ENCODE data around the gene FAM217B. TPM values are rescaled to one million over a fixed set of nuclear protein-coding genes. Genes with fewer than 3 reads are reported as not detected.

The FAM217B gene
- total RNA-seq, 4 donors from 2014 or later, result 3.7 to 16.6 (median 5.7) TPM

- no peak for ATAC-seq (ENCODE audit: low FRiP score)
- no peak for DNase-seq (ENCODE audit: low spot score)
Observed at GRCh38 chr20:59971428-59971827, 31.2 kb downstream of the FAM217B start.

GRCh38 chr20:59972037-59972801 lies 32.0 kb downstream of the FAM217B start:
- ATAC-seq (ENCODE audit: low FRiP score), result no peak
- no peak for DNase-seq (ENCODE audit: low spot score)
- TF ChIP-seq CTCF (IDR thresholded peaks at IDR 0.05), result no peak

More at GRCh38 chr20:59971428-59971827, 31.2 kb downstream of the FAM217B start:
- TF ChIP-seq CTCF (IDR thresholded peaks at IDR 0.05), result no peak

- no peak for DNase-seq (ENCODE audit: low spot score)
- ATAC-seq (ENCODE audit: low FRiP score), result no peak
- TF ChIP-seq CTCF (IDR thresholded peaks at IDR 0.05), result no peak
Observed at GRCh38 chr20:59976156-59976782, 36.1 kb downstream of the FAM217B start.

DNA sequence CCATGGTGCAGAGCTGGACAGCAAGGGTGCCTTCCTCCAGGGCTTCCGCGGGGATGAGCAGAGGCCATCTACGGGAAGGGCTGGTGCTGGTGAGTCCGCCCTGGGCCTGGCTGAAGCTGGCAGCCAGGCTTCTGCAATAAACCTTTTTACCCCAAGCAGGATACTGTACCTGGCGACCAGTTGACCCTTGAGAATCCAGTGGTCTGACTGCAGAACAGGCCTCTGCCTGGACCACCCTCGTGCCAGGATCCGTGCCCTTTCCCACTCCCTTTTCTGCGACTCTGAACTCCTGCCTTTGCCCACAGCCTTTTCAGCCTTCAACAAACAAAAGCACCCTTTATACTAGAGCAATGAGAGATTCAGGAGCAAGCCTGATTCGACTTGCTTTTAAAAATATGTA lies 36.9 kb downstream of the FAM217B start:
- TF ChIP-seq CTCF (IDR thresholded peaks at IDR 0.05), result no peak
- no peak for ATAC-seq (ENCODE audit: low FRiP score)
- no peak for DNase-seq (ENCODE audit: low spot score)

GRCh38 chr20:59983076-59983475 lies 42.9 kb downstream of the FAM217B start:
- ATAC-seq (ENCODE audit: low FRiP score) (no peak), DNase-seq (ENCODE audit: low spot score) (no peak)
- TF ChIP-seq CTCF (IDR thresholded peaks at IDR 0.05), result no peak

DNA sequence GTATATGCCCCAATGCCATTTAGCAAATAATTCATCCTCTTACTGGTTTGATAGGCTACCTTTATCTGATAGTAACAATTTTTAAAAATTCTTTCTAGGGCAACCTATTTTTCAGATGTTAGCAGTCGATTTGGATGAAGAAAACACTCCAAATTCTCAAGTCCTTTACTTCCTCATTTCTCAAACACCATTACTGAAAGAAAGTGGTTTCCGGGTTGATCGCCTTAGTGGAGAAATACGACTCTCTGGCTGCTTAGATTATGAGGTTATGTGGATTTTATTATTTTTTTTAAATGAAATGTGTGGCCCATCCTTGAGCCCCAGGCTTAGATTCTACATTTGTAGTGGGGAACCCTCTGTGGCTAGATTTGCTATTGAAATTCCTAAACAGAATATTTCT lies 44.4 kb downstream of the FAM217B start:
- TF ChIP-seq CTCF (IDR thresholded peaks at IDR 0.05), result no peak
- no peak for DNase-seq (ENCODE audit: low spot score)
- ATAC-seq (ENCODE audit: low FRiP score), result no peak

DNA sequence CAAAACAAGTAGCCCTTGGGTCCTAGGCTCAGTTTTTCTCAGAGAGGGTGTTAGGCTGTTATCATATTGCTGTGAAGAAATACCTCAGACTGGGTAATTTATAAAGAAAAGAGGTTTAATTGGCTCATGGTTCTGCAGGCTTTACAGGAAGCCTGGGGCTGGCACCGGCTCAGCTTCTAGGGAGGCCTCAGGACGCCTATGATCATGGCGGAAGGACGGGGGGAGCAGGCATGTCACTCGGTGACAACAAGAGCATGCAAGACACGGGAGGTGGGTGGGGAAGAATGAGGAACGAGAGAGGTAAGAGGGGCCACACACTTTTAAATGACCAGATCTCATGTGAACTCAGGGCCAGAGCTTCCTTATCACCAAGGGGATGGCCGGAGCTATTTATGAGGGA lies 45.0 kb downstream of the FAM217B start:
- ATAC-seq (ENCODE audit: low FRiP score) (no peak), DNase-seq (ENCODE audit: low spot score) (no peak)
- TF ChIP-seq CTCF (IDR thresholded peaks at IDR 0.05), result no peak
